Gastrocnemius medialis (tissue), 4 donors: ENCODE data around the gene CCL22.

ENCODE experiments used
- POLR2A ChIP-seq, 2 donors: fragments of 450-650 bp; IDR thresholded peaks; one replicate each; pipeline ENCODE4 v1.6.1; 2017; ENCODE audit warnings: antibody characterized with exemption in 2 of 2, mild to moderate bottlenecking in 2 of 2, moderate library complexity in 2 of 2
- TF ChIP-seq, protein P1 (sequence below), 5 experiments: fragments of 450-650 bp in 3 of 5; fragments of 200-600 bp in 2 of 5; sonication (generic) in 2 of 5; IDR thresholded peaks in 4 of 5; conservative IDR thresholded peaks in 1 of 5; 1 replicate in 4 of 5; 2 replicates in 1 of 5; pipeline ENCODE4 v1.5.1; 2016 to 2019; ENCODE audit warnings: antibody characterized with exemption in 5 of 5, mild to moderate bottlenecking in 3 of 5, moderate library complexity in 3 of 5

DNA sequence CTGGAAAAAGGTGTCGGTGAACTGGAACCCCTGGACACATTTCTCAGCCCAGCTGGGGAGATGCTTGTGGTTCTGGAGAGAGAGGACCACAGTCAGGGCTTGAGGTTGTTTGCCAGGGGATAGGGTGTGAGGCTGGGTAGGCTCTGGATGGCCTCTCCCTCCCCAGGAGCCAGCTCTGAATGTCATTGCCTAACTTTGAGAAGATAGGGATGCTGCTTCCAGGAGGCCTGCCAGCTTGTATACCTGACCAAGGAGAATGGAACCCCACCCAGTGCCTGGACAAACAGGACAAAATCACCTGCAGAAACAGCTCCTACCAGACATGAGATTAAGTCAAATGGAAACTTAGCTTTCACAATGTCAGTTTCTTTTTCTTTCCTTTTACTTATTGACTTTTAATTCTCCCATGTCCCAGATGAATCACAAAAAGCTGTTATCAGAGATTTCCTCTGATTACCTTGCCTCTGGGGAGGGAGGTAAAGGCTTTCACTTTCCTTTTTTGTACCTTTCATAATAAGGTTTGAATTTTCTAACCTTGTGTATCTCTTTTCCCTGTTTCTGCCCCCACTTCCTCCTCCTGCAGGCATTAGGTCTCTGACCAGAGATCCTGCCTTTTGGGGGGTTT is 44.3 kb upstream of the CCL22 start:
- no peak for TF ChIP-seq POLR2A (IDR thresholded peaks at IDR 0.05)
- TF ChIP-seq, protein P1, sequence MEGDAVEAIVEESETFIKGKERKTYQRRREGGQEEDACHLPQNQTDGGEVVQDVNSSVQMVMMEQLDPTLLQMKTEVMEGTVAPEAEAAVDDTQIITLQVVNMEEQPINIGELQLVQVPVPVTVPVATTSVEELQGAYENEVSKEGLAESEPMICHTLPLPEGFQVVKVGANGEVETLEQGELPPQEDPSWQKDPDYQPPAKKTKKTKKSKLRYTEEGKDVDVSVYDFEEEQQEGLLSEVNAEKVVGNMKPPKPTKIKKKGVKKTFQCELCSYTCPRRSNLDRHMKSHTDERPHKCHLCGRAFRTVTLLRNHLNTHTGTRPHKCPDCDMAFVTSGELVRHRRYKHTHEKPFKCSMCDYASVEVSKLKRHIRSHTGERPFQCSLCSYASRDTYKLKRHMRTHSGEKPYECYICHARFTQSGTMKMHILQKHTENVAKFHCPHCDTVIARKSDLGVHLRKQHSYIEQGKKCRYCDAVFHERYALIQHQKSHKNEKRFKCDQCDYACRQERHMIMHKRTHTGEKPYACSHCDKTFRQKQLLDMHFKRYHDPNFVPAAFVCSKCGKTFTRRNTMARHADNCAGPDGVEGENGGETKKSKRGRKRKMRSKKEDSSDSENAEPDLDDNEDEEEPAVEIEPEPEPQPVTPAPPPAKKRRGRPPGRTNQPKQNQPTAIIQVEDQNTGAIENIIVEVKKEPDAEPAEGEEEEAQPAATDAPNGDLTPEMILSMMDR (IDR thresholded peaks at IDR 0.05 in 4 of 5, conservative IDR thresholded peaks at IDR 0.05 in 1 of 5) = no peak
